Urothelium cell line (cell line): ENCODE measurements around the gene EXTL2.
"Not testable (repeated sequence)": the region's sequence is repeated elsewhere in the genome, so short reads cannot be mapped to it uniquely, and the experiment has no call there.

ENCODE experiments used
- DNase-seq: peaks from one replicate; pipeline ENCODE4 v3.0.0; 2011; ENCODE audit warnings: low spot score, mixed read lengths
- FAIRE-seq: peaks from 2 replicates; lab custom pipeline; 2011; peaks lifted over from hg19 to GRCh38; lab: Jason Lieb, UNC

Gene EXTL2

DNA sequence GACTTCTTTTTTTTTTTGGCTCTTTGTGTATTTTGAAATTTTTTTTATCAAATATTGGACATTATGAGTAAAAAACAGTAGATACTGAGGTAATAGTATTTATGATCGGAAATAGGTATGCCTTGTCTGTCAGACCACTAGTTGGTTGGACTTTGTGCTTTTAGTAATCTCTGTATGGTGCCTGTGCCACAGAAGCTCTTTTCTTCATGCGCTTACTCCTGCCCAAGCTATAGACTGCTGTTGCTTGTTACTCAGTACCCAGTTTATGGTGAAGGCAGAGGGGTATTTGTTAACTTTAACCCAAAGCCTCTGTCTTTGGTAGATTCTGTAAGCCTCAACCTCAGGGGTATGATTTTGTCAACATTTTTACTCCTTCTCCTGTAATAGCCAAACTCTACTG lies 9.9 kb upstream of the EXTL2 start:
- FAIRE-seq (no peak), DNase-seq (no peak)

- no peak for FAIRE-seq
- no peak for DNase-seq
Observed at GRCh38 chr1:100903777-100904176, 9.1 kb upstream of the EXTL2 start.

DNA sequence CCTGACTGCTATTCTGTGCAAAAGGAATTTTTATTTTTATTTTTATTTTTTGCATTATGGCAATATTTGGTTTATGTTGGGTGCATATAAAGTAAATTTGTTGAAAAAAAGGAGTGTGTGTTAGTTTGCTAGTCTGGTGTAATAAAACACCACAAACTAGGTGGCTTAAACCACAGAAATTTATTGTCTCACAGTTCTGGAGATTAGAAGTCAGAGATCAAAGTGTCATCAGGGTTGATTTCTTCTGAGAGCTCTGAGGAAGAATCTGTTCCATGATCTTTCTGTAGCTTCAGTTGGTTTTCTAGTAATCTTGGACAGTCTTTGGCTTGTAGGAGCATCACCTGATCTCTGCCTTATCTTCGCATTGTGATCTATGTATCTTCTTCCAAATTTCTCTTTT lies 7.7 kb upstream of the EXTL2 start:
- FAIRE-seq, result no peak

DNA sequence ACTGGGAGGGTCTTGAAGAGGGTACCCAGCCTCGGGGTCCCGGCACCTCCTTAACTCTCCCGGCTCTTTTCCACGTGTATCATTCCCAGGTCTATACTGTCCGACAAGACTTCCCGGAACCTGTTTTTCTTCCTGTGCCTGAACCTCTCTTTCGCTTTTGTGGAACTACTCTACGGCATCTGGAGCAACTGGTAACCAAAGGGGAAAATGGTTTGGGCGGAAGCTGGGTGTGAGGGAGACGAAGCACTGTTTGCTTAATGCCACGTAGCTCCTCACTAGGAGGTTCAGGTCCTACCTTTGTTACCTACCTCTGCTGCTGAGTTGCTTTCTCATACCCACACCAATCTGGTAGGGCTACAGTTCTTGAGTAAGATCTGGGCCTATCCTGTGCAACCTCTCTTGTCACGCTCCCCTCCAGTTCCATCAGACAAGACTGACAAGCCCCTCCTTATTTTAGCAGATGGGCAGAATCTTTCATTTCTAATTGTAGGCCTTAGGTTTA lies 1.9 kb upstream of the EXTL2 start:
- FAIRE-seq (no peak), DNase-seq (peak; percentile 14)

More for the DNA sequence above, 7.7 kb upstream of the EXTL2 start:
- no peak for DNase-seq

- DNase-seq, result peak; percentile 94
- FAIRE-seq, result peak; percentile 46
Observed at GRCh38 chr1:100895540-100896480, 1.2 kb upstream of the EXTL2 start, which contains the start of gene SLC30A7. TSS of gene SLC30A7 (plus strand) at chr1:100896090. CDS start at chr1:100896263, 173 bp downstream.

- DNase-seq, result no peak
- no peak for FAIRE-seq
Observed at GRCh38 chr1:100893718-100894117, 924 bp downstream of the EXTL2 start.

- FAIRE-seq, result no peak
- no peak for DNase-seq
Observed at GRCh38 chr1:100892554-100892953, 2.1 kb downstream of the EXTL2 start.

- no peak for FAIRE-seq
- no peak for DNase-seq
Observed at GRCh38 chr1:100891380-100891779, 3.3 kb downstream of the EXTL2 start.

GRCh38 chr1:100889869-100890482 lies 4.7 kb downstream of the EXTL2 start:
- not testable (repeated sequence) for FAIRE-seq, DNase-seq

DNA sequence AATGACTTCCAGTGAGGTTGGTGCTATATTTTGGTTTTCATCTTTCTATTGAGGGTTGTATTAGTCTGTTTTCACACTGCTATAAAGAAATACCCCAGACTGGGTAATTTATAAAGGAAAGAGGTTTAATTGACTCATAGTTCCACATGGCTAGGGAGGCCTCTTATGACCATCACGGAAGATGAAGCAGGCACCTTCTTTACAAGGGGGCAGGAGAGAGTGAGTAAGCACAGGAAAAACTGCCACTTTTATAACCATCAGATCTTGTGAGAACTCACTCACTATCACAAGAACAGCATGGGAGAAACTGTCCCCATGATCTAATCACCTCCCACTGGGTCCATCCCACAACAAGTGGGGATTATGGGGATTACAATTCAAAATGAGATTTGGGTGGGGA lies 5.6 kb downstream of the EXTL2 start:
- FAIRE-seq, DNase-seq: not testable (repeated sequence)

DNA sequence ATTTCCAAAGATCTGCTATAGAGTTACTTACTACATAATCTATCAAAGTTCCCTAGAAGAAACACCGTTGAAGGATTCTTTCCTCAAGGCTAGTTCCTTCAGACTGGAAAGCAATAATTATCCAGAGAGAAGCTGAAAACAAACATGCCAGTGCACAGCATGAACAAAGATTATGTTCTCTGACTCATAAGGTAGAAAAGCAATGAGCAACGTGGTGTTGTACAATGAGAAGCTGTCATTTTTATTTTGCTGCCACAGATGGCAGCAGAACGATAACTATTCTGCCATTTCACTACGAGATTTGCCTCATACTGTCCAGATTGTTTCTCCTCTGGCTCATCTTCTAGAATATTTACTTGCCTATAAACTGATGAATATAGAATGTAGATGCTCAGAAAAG lies 10.7 kb downstream of the EXTL2 start:
- FAIRE-seq, result no peak

GRCh38 chr1:100882698-100883097 lies 11.9 kb downstream of the EXTL2 start:
- no peak for FAIRE-seq
- DNase-seq, result no peak

More for the DNA sequence above, 10.7 kb downstream of the EXTL2 start:
- no peak for DNase-seq

DNA sequence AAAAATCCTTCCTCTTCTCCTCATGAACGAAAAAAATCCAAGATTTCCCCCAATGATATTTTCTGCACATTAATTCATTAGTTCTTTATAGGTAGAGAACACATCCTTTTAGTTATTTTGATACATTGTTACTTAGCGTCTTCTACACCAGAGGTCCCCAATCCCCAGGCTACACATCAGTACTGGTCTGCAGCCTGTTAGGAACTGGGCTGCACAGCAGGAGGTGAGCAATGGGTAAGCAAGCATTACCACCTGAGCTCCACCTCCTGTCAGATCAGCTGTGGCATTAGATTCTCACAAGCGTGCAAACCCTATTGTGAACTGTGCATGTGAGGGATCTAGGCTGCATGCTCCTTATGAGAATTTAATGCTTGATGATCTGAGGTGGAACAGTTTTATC lies 13.0 kb downstream of the EXTL2 start:
- FAIRE-seq (no peak), DNase-seq (no peak)

DNA sequence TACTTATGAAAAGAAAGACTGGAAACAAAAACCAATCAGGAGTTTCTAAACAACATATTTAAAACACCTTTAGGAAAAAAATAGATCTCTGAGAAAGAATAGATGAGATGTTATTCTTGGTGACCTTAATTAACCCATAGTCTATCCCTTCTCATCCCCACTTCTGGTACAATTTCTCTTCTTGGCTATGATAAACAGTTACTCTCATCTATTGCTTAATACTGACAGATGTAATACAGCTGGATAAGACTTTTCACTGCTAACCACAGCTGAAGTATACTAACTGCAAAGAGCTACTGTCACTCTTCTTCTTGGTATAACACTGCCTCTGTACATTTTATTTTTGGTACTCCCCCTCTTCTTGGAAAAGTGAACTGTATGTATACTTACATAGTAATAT lies 15.2 kb downstream of the EXTL2 start:
- no peak for FAIRE-seq
- no peak for DNase-seq

- DNase-seq (no peak), FAIRE-seq (no peak)
Observed at GRCh38 chr1:100876291-100876690, 18.4 kb downstream of the EXTL2 start.

DNA sequence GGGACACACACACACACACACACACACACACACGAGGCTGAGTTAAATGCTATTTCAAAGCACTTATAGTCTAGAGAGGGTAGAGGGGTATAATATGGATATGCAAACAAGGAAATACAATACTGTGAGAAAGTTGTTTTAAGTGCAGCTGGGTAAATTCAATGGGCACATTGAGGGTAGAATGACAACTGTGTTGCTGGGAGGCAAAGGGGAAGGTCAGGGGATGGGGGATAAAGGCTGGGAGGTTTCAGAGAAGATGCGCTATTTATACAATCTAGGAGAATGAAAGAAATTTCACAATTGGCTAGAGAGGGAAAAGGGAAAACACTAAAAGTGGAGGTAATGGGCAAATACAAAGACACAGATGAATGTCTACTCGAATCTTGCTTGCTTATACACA lies 19.4 kb downstream of the EXTL2 start:
- FAIRE-seq (peak; percentile 67), DNase-seq (no peak)

GRCh38 chr1:100874433-100874832 lies 20.2 kb downstream of the EXTL2 start:
- FAIRE-seq, result no peak
- DNase-seq, result no peak

GRCh38 chr1:100869996-100870395 lies 24.6 kb downstream of the EXTL2 start:
- DNase-seq (no peak), FAIRE-seq (no peak)

GRCh38 chr1:100868364-100868995 lies 26.2 kb downstream of the EXTL2 start:
- DNase-seq (peak; percentile 12), FAIRE-seq (no peak)

GRCh38 chr1:100866901-100867206 lies 27.8 kb downstream of the EXTL2 start:
- DNase-seq, result no peak
- FAIRE-seq, result no peak
